Loucy (cell line): ENCODE results near the gene STX1A.

Source experiments
- EZH2phosphoT487 ChIP-seq: fragments of 200-600 bp; IDR thresholded peaks from 2 replicates; pipeline ENCODE4 v1.6.1; 2018; ENCODE audit warnings: antibody characterized with exemption, mild to moderate bottlenecking, moderate library complexity, borderline replicate concordance
- TF ChIP-seq, protein P1 (sequence below): fragments of 200-600 bp; sonication (generic); conservative IDR thresholded peaks from 2 replicates; pipeline ENCODE4 v1.5.1; 2014; ENCODE audit warnings: mild to moderate bottlenecking, antibody characterized with exemption, low read length

DNA sequence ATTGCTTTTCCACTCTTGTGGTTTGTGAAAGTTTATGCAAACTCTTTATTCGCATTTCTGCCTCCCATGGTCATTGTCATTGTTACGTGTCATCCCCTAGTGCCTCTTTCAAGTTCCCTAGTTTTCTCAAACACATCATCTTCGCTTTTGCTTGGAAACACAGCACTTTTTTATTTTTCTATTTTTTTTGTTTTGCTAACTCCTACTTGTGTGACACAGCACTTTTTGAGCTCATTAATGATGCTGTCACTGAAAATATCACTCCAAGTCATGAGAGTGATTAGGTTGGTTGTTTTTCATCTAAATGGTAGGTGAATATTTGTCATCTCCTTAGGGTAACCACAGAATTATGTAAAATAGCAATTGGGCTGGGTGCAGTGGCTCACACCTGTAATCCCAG lies 8.5 kb upstream of the STX1A start:
- no peak for TF ChIP-seq EZH2phosphoT487
- TF ChIP-seq, protein P1, sequence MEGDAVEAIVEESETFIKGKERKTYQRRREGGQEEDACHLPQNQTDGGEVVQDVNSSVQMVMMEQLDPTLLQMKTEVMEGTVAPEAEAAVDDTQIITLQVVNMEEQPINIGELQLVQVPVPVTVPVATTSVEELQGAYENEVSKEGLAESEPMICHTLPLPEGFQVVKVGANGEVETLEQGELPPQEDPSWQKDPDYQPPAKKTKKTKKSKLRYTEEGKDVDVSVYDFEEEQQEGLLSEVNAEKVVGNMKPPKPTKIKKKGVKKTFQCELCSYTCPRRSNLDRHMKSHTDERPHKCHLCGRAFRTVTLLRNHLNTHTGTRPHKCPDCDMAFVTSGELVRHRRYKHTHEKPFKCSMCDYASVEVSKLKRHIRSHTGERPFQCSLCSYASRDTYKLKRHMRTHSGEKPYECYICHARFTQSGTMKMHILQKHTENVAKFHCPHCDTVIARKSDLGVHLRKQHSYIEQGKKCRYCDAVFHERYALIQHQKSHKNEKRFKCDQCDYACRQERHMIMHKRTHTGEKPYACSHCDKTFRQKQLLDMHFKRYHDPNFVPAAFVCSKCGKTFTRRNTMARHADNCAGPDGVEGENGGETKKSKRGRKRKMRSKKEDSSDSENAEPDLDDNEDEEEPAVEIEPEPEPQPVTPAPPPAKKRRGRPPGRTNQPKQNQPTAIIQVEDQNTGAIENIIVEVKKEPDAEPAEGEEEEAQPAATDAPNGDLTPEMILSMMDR, result no peak
